LHCN-M2 (cell line): Measurements from ENCODE around the gene SCN5A. TPM values are rescaled to one million over a fixed set of nuclear protein-coding genes. Genes with fewer than 3 reads are reported as not detected.

Experiments used
- DNase-seq: peaks from one replicate; pipeline ENCODE4 v3.0.0-alpha.2; 2012; ENCODE audit warnings: low read depth
- polyA plus RNA-seq: library from polyadenylated mRNA; unstranded; fragments of >200 nt; gene quantifications from one replicate; pipeline ENCODE4 v1.2.1, GENCODE V29; 2012; ENCODE audit warnings: missing spikeins
- total RNA-seq: library from RNA; depleted of rRNA; stranded (reverse); fragments of >200 nt; gene quantifications from 2 replicates; pipeline ENCODE4 v1.2.3, GENCODE V29; 2014; rRNA removed

Gene SCN5A
- total RNA-seq = 39.0 and 45.9 TPM in 2 replicates
- 26.9 TPM for polyA plus RNA-seq

- DNase-seq = peak; percentile 51
Measured at GRCh38 chr3:38649500-38650247, at the start of gene SCN5A. Gene SCN5A (minus strand): TSS chr3:38649687. CDS start chr3:38633307, 16,380 bp downstream.

- no peak for DNase-seq
Measured at GRCh38 chr3:38698760-38699159, 49.3 kb upstream of the SCN5A start.

DNA sequence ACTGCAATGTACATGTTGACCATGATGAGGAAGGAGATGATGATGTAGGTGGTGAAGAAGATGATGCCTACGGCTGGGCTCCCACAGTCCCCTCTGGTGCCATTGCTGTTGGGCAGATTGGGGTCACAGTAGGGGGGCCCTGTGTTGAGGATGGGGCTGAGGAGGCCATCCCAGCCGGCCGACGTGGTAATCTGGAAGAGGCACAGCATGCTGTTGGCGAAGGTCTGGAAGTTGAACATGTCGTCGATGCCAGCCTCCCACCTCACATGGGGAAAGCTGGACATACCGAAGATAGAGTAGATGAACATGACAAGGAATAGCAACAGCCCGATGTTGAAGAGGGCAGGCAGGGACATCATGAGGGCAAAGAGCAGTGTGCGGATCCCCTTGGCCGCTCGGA lies 48.6 kb upstream of the SCN5A start:
- DNase-seq = no peak

GRCh38 chr3:38696034-38696433 lies 46.5 kb upstream of the SCN5A start:
- no peak for DNase-seq

DNA sequence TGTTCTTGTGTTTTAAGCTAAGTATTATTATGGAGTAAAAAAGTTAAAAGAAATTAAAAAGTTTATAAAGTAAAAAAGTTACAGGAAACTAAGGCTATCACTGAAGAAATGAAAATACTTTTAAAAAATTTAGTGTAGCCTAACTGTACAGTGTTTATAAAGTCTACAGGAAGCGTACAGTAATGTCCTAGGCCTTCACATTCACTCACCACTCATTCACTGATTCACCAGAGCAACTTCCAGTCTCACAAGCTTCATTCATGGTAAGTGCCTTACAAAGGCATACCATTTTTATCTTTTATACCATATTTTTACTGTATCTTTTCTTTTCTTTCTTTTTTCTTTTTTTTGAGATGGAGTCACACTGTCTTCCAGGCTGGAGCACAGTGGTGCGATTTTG lies 40.7 kb upstream of the SCN5A start:
- no peak for DNase-seq

- no peak for DNase-seq
Measured at GRCh38 chr3:38689774-38690173, 40.3 kb upstream of the SCN5A start.

DNA sequence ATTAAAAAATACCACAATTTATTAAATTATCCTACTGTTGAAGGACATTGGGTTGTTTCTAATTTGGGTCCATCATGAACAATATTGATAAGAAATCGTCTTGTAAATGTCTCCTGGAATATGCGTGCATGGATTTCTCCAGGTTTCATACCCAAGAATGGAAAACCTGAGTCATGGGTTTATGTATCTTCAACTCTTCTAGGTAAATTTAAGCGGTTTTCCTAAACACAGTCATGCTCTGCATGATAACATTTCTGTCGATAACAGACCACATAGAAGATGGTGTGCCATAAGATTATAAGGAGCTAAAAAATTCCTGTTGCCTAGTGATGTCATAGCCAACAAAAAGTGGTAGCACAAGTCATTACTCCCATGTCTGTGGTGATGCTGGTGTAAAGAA lies 39.9 kb upstream of the SCN5A start:
- DNase-seq = no peak

DNA sequence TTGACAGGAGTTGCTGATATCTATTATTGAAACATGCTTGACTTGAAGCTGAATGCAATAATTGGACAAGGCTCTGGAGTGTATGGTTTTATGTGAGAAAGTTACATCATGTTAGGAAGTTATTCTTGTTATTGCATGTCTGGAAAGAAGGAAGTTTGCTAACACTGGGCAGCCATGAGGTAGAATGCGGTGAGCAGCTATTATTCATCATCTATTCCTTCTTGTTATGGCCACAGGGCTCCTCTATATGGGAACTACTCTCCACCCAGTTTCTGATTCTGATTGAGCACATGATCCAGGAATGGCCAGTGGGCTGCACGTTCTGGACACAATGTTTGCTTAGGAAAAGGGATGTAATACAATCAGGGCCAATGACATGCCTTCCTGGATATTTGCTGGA lies 37.8 kb upstream of the SCN5A start:
- no peak for DNase-seq

GRCh38 chr3:38684546-38684945 lies 35.1 kb upstream of the SCN5A start:
- DNase-seq = no peak

GRCh38 chr3:38669668-38670067 lies 20.2 kb upstream of the SCN5A start:
- no peak for DNase-seq

GRCh38 chr3:38662544-38662943 lies 13.1 kb upstream of the SCN5A start:
- peak; percentile 46 for DNase-seq

DNA sequence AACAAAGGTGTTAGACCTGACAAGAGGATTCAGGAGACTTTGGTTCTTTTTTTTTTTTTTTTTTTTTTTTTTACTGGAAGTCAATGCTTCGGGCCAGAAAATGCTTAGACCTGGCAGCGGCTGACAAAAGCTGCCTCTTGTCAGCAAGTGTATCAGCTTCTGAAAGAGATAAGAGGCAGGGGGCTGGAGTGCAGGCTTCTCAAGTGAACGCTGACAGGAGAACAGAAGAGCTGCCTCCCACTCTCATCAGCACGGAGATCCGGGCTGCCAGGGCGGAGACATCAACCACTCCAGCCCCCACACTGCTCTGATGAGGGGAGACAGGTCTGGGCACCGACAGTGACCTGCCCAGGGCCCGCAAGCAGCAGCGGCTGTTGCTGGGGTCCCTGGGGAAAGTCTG lies 9.4 kb upstream of the SCN5A start:
- no peak for DNase-seq

- no peak for DNase-seq
Measured at GRCh38 chr3:38657369-38657768, 7.9 kb upstream of the SCN5A start.

DNA sequence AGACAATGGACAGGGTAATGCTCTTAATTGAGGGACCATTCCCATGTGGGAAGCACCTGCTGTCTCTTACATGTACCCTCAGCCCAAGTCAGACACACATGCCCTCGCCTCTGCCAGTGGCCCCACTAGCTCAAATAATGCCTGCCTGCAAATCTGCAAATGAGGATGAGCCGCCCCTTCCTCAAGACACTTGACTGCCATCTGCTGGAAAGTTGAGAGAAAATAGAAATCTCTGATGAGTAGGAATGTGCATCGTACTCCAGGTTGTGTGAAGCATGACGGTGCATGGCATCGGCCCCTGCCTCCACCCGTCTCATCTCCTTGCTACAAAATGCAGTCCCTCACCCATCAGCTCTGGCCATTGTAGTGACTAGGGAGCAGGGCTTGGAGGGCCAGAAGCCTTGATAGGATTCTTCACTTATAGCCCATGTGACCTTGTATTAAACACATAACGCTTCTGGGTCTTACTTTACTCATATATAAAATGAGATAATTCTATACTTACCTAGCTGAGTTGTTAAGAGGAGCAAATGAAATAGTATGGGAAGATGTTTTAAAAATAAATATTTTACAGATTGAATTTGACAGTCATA lies 6.3 kb upstream of the SCN5A start:
- peak; percentile 60 for DNase-seq

DNA sequence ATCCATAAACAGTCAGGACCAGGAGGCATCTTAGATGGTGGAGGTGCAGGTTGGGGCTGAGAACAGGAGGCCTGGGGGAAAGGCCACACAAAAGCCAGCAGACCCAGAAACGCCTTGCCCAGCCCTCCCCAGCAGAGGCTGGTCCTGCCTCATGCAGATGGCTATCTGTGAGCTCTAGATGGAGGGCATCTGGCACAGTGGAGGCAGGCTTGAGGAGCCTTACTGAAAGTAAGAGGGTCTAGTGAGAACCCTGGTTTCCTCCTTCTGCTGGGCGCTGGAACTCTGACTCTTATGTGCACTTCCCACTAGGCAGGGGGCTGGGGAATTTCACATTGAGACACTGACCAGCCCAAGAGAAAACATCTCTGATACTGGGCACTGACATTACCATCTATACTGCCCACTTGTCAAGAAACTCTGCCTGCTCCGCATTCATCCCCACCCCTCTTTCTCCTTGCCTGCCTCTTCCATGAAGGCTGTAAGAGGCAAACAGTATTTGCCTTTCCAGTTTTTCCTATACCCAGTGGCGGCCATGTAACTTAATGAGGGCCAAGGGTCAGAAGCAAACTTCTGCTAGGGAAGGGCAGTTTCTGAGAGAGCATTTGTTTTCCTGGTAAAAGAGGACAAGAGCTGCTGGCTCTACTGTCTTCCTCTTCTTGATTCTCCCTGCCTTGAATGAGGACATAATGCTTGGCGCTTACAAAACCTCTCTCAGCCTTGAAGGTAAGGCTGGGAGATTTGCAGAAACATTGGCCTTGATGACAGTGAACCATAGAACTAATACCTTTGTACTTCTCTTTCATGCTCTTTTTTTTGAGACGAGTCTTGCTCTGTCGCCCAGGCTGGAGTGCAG lies 4.4 kb upstream of the SCN5A start:
- no peak for DNase-seq

- DNase-seq = no peak
Measured at GRCh38 chr3:38652934-38653333, 3.4 kb upstream of the SCN5A start.

DNA sequence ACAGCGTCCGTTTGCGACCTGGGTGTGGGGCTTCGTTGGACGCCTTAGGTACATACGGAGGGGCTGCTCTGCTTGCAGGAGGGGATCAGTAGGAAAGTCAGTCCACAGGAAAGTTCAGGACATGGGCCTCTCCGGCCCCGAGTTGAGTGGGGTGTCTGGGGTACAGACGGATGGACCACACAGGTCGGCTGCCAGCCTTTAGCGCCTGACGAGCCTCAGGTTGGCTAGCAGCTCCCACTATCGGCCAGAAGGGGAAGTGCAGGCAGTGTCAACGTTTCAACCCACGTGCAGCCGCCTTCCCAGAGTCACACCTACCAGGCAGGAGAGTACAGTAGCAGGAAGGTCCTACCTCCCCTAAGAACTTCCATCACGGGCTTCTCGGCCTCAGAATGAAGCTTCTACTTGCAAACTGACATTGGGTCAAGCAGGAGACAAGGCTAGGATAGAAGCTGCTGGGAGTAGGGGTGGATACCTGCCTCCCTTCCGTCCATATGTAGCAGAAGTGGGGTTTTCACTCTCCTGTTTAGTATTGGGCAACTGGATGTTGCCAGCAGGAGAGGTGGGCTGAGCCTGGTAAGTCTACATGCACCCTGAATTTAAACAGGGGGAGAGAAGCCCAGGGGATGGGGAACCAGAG lies 1.8 kb upstream of the SCN5A start:
- peak; percentile 57 for DNase-seq

DNA sequence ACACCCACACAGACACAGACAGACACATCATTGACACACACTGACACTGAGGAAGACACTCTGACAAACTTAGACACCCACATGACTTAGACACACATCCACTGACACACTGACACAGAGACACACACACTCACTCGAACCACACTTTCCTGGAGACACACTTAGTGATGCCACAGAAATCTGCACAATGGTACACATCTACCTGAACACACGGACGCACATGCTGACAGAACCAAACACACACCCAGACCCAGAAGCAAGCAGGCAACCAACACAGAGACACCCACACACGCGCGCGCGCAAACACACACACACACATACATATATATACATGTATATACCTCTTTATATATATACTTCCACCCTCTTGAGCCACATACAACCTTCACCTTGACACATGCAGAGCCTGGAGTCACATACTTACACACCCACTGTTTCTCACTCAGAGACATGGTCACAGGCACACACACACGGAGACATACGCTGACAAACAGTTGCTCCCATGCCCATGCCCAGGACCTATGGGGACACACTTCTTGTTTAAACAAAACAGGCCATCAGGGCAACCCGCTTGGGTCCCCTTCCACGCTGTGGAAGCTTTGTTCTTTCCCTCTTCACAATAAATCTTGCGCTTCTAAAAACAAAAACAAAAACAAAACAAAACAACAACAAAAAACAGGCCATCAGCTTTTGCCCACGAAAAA lies 913 bp upstream of the SCN5A start:
- no peak for DNase-seq

DNA sequence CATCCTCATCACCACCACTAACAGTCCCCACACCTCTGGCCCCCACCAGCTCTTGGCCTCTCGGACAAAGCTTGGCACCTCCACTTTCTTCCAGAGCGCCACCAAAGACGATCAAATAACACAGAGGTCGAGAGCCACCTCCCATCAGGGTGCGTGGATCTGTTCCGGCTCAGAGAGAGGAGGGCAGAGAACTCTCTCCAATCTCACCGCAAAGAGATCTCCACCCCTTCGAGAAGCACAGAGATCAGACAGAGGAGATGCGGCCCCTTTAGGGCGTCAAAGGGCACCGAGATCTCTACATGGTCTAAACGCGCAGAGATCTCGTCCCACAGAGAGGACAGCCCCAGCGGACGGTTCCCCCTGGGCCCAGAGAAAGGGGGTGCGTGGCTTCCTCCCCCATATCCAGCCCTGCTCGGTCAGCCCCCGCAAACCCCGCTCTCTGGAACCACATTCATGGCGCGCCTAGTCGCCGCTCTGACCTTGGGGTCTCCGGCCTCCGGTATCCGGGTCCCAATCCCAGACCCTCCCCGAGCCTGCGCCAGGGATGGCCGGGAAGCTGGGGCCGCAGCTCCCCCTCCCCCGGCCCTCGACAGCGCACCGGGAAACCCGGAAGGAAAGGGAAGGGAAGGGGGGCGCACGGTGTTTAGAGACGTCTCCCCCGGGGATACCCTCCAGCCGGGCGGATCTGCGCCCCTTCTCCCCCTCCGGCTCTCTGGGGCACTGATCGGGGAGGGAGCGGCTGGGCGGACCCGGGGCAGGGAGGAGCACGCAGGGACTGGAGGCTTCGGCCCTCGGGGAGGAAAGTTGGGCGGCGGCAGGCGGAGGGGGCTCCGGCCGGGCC lies 608 bp downstream of the SCN5A start:
- no peak for DNase-seq

DNA sequence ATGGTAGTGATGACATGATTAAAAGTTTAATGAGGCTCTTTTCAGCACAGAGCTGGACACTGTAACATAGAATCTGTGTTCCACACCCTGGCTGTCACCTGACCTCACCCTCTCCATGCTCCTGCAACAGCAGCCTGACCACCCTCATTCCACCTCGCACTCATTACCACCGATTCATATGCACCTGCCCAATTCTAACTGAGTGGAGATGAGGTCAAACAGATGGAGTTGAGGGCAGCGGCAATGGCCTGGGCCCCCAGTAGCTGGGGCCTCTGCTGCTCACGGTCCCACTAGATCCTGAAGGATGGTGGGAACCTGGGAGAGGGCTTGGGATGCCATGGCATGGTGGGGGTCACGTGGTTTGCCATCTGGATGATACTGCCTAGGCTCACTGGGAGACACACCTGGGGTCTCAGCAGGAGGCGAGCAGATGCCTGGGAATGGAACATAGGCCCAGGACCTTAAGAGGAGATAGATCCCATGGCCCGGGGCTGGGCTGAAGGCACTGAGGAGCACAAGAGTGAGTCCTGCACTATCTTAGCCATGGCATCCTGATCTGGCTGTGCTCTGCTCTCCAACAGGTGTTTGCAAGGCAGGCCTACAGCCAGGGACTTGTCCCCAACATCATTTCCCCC lies 1.3 kb downstream of the SCN5A start:
- DNase-seq = no peak
